Progenitor cell of endocrine pancreas (in vitro differentiated cells): ENCODE data around the gene SYT1. TPM values are rescaled to one million over a fixed set of nuclear protein-coding genes. Genes with fewer than 3 reads are reported as not detected.

ENCODE experiments used
- DNase-seq: peaks from one replicate; pipeline ENCODE4 v3.0.0; 2021; ENCODE audit warnings: low spot score; ENCODE audit not compliant: unreplicated experiment
- H3K27ac Mint-ChIP-seq: 2 replicates; pipeline ENCODE4 v1.8.0; 2021; ENCODE audit warnings: mild to moderate bottlenecking, moderate library complexity, mixed read lengths
- H3K27me3 Mint-ChIP-seq: 2 replicates; pipeline ENCODE4 v1.8.0; 2021; ENCODE audit warnings: mixed read lengths
- H3K36me3 Mint-ChIP-seq: 2 replicates; pipeline ENCODE4 v1.8.0; 2022; ENCODE audit warnings: mixed read lengths; ENCODE audit not compliant: insufficient read depth
- H3K4me1 Mint-ChIP-seq: 2 replicates; pipeline ENCODE4 v1.8.0; 2021; ENCODE audit warnings: low read depth, mixed read lengths
- H3K4me3 Mint-ChIP-seq: 2 replicates; pipeline ENCODE4 v1.8.0; 2021; ENCODE audit warnings: low read depth, mild to moderate bottlenecking, moderate library complexity, mixed read lengths
- H3K9me3 Mint-ChIP-seq: 2 replicates; pipeline ENCODE4 v1.8.0; 2021; ENCODE audit warnings: low read depth, mixed read lengths
- CTCF ChIP-seq: fragments of 200-600 bp; sonication (generic); IDR thresholded peaks from one replicate; pipeline ENCODE4 v1.5.0; 2021; ENCODE audit warnings: antibody characterized with exemption, mild to moderate bottlenecking; ENCODE audit not compliant: unreplicated experiment
- total RNA-seq: library from RNA; stranded (reverse); gene quantifications from 2 replicates; pipeline ENCODE4 v1.2.1, GENCODE V29; 2021

Gene SYT1
- total RNA-seq, 1 donor from 2014 or later: 4.3 TPM

- DNase-seq: no peak
- Mint-ChIP-seq H3K27ac (no peak overlapping the region), H3K27me3 (no peaks in the 10 kb centered on the region), H3K4me3 (no peak overlapping the region), H3K9me3 (no peaks in the 10 kb centered on the region), H3K4me1 (no peaks in the 10 kb centered on the region), H3K36me3 (no peaks in the 10 kb centered on the region)
- TF ChIP-seq CTCF: no peak
Observed at GRCh38 chr12:78887444-78887843, 22.9 kb downstream of the SYT1 start.

GRCh38 chr12:78888568-78888967, 24.0 kb downstream of the SYT1 start:
- no peaks in the 10 kb centered on the region for H3K4me1 Mint-ChIP-seq
- no peak for TF ChIP-seq CTCF
- no peak overlapping the region for H3K27ac Mint-ChIP-seq
- no peaks in the 10 kb centered on the region for H3K27me3 Mint-ChIP-seq
- no peaks in the 10 kb centered on the region for H3K9me3 Mint-ChIP-seq
- no peak for DNase-seq
- no peaks in the 10 kb centered on the region for H3K36me3 Mint-ChIP-seq
- H3K4me3 Mint-ChIP-seq: no peak overlapping the region

- H3K27ac Mint-ChIP-seq: no peak overlapping the region
Observed at GRCh38 chr12:78891646-78892353, 27.2 kb downstream of the SYT1 start.

GRCh38 chr12:78898416-78898815, 33.8 kb downstream of the SYT1 start:
- Mint-ChIP-seq H3K27me3 (no peaks in the 10 kb centered on the region), H3K9me3 (no peaks in the 10 kb centered on the region), H3K27ac (no peak overlapping the region), H3K4me1 (peaks cover 3% of the 10 kb centered on the region), H3K36me3 (no peaks in the 10 kb centered on the region), H3K4me3 (no peak overlapping the region)
- DNase-seq: no peak
- no peak for TF ChIP-seq CTCF

More at GRCh38 chr12:78891646-78892353, 27.2 kb downstream of the SYT1 start:
- H3K27me3 Mint-ChIP-seq: no peaks in the 10 kb centered on the region
- no peak for TF ChIP-seq CTCF
- H3K4me1 Mint-ChIP-seq: no peaks in the 10 kb centered on the region
- no peak for DNase-seq
- no peaks in the 10 kb centered on the region for H3K36me3 Mint-ChIP-seq
- no peak overlapping the region for H3K4me3 Mint-ChIP-seq
- no peaks in the 10 kb centered on the region for H3K9me3 Mint-ChIP-seq

GRCh38 chr12:78914859-78915331, 50.3 kb downstream of the SYT1 start:
- H3K36me3 Mint-ChIP-seq: no peaks in the 10 kb centered on the region

More at GRCh38 chr12:78914859-78915331, 50.3 kb downstream of the SYT1 start:
- TF ChIP-seq CTCF: no peak
- Mint-ChIP-seq H3K27me3 (no peaks in the 10 kb centered on the region), H3K4me3 (no peak overlapping the region), H3K9me3 (no peaks in the 10 kb centered on the region), H3K4me1 (peaks cover 5% of the 10 kb centered on the region), H3K27ac (no peak overlapping the region)
- no peak for DNase-seq
